ENCODE measurements around the gene TRIM14.
A peak's percentile ranks its signal among the peaks of the same experiment; 100 is the strongest.
"Not testable (repeated sequence)": the region's sequence is repeated elsewhere in the genome, so short reads cannot be mapped to it uniquely, and the experiment has no call there.

TRIM14 gene

DNA sequence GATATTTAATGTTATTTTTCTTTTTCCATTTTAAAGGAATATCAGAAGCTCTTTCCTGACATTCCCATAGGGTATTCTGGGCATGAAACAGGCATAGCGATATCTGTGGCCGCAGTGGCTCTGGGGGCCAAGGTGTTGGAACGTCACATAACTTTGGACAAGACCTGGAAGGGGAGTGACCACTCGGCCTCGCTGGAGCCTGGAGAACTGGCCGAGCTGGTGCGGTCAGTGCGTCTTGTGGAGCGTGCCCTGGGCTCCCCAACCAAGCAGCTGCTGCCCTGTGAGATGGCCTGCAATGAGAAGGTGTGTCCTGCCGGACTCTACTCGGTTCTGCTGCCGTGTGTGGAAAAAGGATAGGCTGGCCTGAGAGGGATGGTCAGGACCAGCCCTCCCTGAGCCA lies 38.2 kb downstream of the TRIM14 start:
- DNase-seq = no peak

GRCh38 chr9:98080326-98080725 lies 38.7 kb downstream of the TRIM14 start:
- no peak for DNase-seq

DNA sequence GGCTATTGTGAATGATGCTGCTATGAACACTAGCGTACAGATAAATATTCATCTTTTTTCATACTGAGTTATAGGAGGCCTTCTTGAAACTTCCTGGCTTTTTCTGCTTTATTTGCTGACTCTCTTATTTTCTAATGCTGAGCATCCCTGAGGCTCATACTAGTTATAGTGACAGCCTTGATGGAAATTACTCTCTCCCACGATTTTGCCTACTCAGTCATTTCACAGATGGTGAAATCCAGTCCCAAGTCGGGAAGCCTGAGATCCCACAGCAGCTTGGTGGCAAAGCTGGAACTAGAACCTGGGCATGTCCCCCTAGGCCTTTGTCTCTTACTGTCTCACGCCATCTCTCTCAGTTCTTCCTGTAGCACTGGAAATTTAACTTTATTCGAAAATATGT lies 40.1 kb downstream of the TRIM14 start:
- DNase-seq = no peak

DNA sequence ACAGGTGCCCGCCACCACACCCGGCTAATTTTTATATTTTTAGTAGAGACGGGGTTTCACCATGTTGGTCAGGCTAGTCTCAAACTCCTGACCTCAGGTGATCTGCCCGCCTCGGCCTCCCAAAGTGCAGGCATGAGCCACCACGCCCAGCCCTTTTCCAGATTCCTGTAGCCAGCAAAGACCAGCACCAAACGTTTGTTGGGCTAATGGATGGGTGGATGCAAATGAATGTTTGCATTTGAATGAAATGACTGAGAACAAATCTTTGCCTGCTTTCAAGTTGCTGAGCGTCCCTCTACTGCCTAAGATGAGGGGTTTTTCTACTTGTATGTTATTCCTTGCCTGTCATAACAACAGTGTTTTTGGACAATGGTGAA lies 42.5 kb downstream of the TRIM14 start:
- not testable (repeated sequence) for DNase-seq

- DNase-seq = no peak
Measured at GRCh38 chr9:98075332-98075805, 43.7 kb downstream of the TRIM14 start.

DNA sequence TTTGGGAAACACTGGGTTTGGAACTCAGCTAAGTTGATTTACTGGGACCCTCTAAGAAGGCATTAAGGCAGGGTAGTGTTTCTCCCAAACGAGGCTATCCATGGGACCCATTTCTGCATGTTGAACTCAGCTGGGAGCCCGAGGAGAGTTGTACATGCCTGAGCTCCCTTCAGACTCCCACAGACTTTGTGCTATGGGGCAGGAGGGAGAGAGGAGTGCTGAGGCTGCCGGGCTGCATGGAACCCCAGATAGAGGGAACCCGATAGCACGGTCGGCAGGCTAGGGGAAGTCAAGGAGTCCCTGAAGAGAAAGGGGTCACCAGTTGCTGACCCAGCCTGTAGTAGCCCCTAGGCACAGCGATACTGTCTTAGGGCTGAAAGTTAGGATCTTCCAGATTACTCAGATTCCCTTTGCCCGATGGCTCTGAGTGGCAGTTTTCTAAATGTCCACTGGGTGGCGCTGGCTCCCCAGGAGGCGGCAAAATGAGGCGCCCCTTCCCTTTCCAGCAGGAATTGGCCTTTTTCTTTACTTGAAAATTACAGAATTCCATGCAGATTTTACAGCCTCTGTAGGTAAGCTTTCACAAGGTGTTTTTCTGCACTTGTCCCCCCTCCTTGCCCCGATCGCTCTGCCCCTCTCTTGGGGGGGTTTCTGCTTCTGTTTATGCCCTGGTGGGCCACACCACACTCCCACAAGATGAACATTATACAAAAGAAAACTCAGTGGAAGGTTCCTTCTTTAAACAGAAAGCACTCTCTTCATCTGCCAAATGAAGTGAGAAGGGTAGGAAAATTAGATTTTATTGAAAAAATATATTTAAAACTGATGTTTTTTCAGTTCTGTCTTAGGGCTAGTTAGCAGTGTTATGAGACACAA lies 44.7 kb downstream of the TRIM14 start:
- peak; percentile 66 for DNase-seq

- no peak for DNase-seq
Measured at GRCh38 chr9:98071737-98072136, 47.3 kb downstream of the TRIM14 start.

GRCh38 chr9:98070704-98071103 lies 48.3 kb downstream of the TRIM14 start:
- no peak for DNase-seq

GRCh38 chr9:98069551-98069950 lies 49.5 kb downstream of the TRIM14 start:
- no peak for DNase-seq

DNA sequence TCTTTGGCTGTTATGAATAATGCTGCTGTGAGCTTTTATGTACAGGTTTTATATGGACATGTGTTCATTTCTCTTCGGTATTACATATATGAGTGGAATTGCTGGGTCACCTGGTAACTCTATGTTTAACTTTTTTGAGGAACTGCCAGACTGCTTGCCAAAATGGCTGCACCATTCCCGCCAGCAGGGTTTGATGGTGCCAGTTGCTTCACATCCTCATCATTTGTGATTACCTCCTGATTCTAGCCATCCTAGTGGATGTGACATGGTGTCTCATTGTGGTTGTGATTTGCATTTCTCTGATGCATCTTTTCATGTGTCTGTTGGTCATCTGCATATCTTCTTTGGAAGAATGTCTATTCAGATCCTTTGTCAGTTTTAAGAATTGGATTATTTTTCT lies 51.8 kb downstream of the TRIM14 start:
- DNase-seq = no peak

- no peak for DNase-seq
Measured at GRCh38 chr9:98066235-98066634, 52.8 kb downstream of the TRIM14 start.

DNA sequence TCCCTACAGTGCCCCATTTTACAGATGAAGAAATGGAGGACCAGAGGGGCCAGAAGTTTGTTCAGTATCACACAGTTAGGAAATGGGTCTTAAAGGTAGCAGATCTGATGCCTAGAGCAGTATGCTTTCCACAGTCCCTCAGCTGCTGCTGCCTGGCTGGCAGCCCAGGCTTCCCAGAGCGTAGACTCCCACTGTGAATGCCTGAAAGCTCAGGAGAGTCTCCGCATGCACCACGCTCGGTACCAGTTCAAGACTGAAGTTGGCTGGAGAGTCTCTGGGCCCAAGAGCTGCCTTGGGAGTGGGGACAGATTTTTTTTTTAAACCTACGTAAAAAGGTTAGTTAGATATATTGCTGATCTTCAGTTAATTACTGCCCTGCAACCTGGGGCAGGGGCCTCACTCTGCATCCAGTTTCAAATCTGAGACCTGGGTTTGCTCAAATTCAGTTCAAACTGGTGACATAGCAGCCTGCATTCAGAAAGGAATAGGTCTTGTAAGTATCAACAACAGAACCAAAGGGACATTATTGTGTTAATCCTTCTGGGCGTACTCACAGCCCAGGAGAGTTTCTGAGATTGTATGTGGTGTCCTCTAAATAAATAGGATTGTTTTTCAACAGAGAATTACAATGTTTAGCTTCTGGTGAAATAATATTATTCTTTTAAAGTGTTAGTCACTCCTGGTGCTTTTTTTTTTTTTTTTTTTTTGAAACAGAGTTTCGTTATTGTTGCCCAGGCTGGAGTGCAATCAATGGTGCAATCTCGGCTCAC lies 54.2 kb downstream of the TRIM14 start:
- no peak for DNase-seq

DNA sequence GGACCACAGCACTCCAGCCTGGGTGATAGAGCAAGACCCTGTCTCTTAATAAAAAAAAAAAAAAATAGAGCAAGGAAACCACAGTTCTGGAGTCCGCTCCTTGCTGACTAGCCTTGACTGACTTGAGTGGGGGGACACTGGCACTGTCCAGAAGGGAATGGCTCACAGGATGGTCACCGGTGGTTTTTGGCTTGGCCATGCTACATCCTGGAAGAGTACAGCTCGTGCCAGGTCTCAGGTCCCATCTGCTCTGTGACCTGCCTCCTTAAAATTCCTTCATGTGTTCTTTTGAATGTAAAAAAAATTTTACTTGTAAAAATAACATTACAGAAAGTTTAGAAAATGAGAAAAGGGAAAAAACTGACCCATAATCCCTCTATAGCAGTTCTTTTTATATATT lies 56.9 kb downstream of the TRIM14 start:
- DNase-seq = no peak

DNA sequence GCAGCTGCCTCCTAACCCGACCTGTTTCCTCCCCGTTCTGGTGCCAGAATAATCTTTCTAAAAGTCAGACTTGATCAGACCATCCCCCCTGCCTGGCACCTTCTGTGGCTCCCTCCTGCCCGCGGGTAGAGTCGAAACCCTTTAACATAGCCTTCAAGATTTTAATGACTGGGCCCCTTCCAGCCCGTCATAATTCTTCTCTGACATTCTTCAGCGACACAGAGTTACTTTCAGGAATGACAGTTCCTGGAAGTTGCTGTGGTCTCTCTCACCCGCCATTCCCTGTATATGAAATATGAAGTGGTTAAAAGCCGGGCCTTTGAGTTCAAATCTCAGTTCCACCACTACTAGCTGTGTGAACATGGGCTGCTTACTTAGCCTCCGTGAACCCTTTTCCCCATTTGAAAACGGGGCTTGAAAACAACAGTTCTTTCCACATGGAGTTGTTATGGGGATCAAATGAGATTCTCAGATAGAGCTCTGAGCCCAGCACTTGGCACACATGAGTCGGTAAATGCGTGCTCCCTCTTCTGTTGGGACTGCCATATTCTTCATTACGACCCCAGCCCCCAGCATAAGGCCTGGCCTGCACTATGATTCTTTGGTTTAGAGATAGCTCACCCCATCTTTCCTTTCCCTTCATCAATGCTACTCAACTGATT lies 61.8 kb downstream of the TRIM14 start:
- no peak for DNase-seq

GRCh38 chr9:98056269-98057137 lies 62.5 kb downstream of the TRIM14 start, which contains the start of gene NANS:
Gene NANS (plus strand): TSS chr9:98056732. CDS start chr9:98056809, 77 bp downstream.
- peak; percentile 88 for DNase-seq

GRCh38 chr9:98054376-98054951 lies 64.6 kb downstream of the TRIM14 start:
- no peak for DNase-seq

GRCh38 chr9:98050351-98050750 lies 68.7 kb downstream of the TRIM14 start:
- no peak for DNase-seq

DNA sequence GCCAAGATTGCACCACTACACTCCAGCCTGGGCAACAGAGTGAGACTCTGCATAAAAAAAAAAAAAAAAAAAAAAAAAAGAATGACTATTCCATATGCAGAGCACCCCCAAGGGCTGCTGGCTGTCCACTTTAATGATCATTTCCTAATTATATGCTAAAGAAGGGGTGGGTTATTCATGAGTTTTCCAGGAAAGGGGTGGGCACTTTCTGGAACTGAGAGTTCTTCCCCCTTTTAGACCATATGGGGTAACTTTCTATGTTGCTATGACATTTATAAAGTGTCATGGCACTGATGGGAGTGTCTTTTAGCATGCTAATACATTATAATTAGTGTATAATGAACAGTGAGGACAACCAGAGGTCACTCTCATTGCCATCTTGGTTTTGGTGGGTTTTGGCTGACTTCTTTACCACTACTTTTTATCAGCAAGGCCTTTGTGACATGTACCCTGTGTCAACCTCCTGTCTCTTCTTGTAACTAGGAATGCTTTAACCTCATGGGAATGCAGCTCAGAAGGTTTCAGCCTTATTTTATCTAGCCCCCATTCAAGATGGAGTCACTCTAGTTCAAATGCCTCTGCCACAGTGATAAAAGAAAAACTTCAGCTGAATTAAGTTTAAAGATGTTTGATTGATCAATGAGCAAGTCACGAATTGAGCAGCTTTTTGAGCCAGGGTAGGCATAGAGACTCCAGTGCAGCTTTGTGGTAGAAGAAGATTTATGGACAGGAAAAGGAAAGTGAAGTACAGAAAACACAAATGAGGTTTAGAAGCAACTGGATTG lies 69.5 kb downstream of the TRIM14 start:
- no peak for DNase-seq

DNA sequence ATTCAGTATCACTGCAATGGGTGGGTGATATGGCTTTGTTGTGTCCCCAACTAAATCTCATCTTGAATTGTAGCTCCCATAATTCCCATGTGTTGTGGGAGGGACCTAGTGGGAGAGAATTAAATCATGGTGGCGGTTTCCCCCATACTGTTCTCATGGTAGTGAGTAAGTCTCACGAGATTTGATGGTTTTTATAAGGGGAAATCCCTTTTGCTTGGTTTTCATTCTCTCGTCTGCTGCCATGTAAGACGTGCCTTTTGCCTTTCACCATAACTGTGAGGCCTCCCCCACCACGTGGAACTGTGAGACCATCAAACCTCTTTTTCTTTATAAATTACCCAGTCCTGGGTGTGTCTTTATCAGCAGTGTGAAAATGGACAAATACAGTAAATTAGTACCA lies 72.0 kb downstream of the TRIM14 start:
- DNase-seq = no peak

- DNase-seq = no peak
Measured at GRCh38 chr9:98046180-98046543, 72.9 kb downstream of the TRIM14 start.

Data from T-helper 9 cell (primary cell).